Endothelial cell of umbilical vein (primary cell): ENCODE data around the gene SLC6A19. TPM values are rescaled to one million over a fixed set of nuclear protein-coding genes. Genes with fewer than 3 reads are reported as not detected.

Source experiments
- BruUV-seq: library from RNA; stranded (reverse); fragments of 400-500 nt; replicated peaks from 2 replicates; lab custom pipeline; 2021; lab: Mats Ljungman, UMichigan
- CTCF ChIA-PET: fragments of 300-600, 350-600 bp; sonication (Branson Sonifier 250); formaldehyde crosslinking; loops from one replicate; lab custom pipeline; 2021; ENCODE audit warnings: antibody characterized with exemption, inconsistent platforms; lab: Charles Lee
- POLR2A ChIA-PET: fragments of 300-600, 350-600 bp; sonication (Branson Sonifier 250); formaldehyde crosslinking; loops from one replicate; lab custom pipeline; 2021; ENCODE audit warnings: antibody characterized with exemption, inconsistent platforms; lab: Charles Lee
- DNase-seq: peaks from one replicate; pipeline ENCODE4 v3.0.0-alpha.2; 2011; ENCODE audit warnings: low read depth, low spot score
- FAIRE-seq: peaks from 2 replicates; lab custom pipeline; 2011; peaks lifted over from hg19 to GRCh38; lab: Jason Lieb, UNC
- H2AFZ ChIP-seq: 2 replicates; pipeline ENCODE4 v1.6.0; 2012; ENCODE audit warnings: low read depth, low read length, control low read depth, inconsistent platforms
- H3K27ac ChIP-seq: 2 replicates; pipeline ENCODE4 v1.5.1; 2011; ENCODE audit warnings: low read depth, mild to moderate bottlenecking, control low read depth, low read length, moderate library complexity; ENCODE audit not compliant: insufficient read depth
- H3K27me3 ChIP-seq, 2 experiments: 2 replicates each; pipeline versions ENCODE4 v1.6.0 to v1.6.1; 2011; ENCODE audit warnings: low read length in 2 of 2, mixed read lengths in 1 of 2; ENCODE audit not compliant: control insufficient read depth in 2 of 2, insufficient read depth in 2 of 2
- H3K36me3 ChIP-seq, 2 experiments: 2 replicates in 1 of 2; 3 replicates in 1 of 2; pipeline ENCODE4 v1.5.1; 2011; ENCODE audit warnings: low read length in 2 of 2, mild to moderate bottlenecking in 1 of 2, moderate library complexity in 1 of 2; ENCODE audit not compliant: control insufficient read depth in 2 of 2, insufficient read depth in 2 of 2; ENCODE audit errors: extremely low read depth in 1 of 2
- H3K4me1 ChIP-seq: 3 replicates; pipeline ENCODE4 v1.5.1; 2011; ENCODE audit warnings: mild to moderate bottlenecking, low read length; ENCODE audit not compliant: control insufficient read depth, insufficient read depth; ENCODE audit errors: extremely low read depth
- H3K4me2 ChIP-seq: 2 replicates; pipeline ENCODE4 v1.6.1; 2011; ENCODE audit warnings: low read length, control low read depth, mixed read lengths; ENCODE audit not compliant: insufficient read depth
- H3K4me3 ChIP-seq, 3 experiments: fragments of 200-600 bp in 1 of 3; sonication (generic), shearing (Covaris generic) in 1 of 3; replicated peaks in 1 of 3; 2 replicates each; pipeline ENCODE4 v1.5.1; 2011 to 2016; ENCODE audit warnings: control low read depth in 3 of 3, low read length in 3 of 3, mild to moderate bottlenecking in 2 of 3, inconsistent platforms in 1 of 3, low read depth in 1 of 3, moderate library complexity in 1 of 3; ENCODE audit not compliant: insufficient read depth in 1 of 3
- H3K79me2 ChIP-seq: 2 replicates; pipeline ENCODE4 v1.6.0; 2012; ENCODE audit warnings: low read length, inconsistent platforms; ENCODE audit not compliant: control insufficient read depth, insufficient read depth
- H3K9ac ChIP-seq: replicated peaks from 2 replicates; pipeline ENCODE3; 2011; ENCODE audit warnings: low read length, control low read depth; ENCODE audit not compliant: insufficient read depth; ENCODE audit errors: extremely low read depth
- H3K9me1 ChIP-seq: replicated peaks from 3 replicates; pipeline ENCODE4 v1.6.0; 2011; ENCODE audit warnings: mild to moderate bottlenecking, low read length; ENCODE audit not compliant: control insufficient read depth, insufficient read depth; ENCODE audit errors: extremely low read depth
- H3K9me3 ChIP-seq: replicated peaks from 2 replicates; pipeline ENCODE4 v1.5.1; 2012; ENCODE audit warnings: low read length, inconsistent platforms; ENCODE audit not compliant: control insufficient read depth, insufficient read depth
- H4K20me1 ChIP-seq: replicated peaks from 2 replicates; pipeline ENCODE3; 2011; ENCODE audit warnings: mild to moderate bottlenecking, low read length; ENCODE audit not compliant: control insufficient read depth, insufficient read depth; ENCODE audit errors: extremely low read depth
- CTCF ChIP-seq, 2 donors: IDR thresholded peaks; 1 replicate in 1 of 2; 2 replicates in 1 of 2; pipeline ENCODE4 v1.5.1; 2011; ENCODE audit warnings: low read length in 2 of 2, mild to moderate bottlenecking in 2 of 2, moderate library complexity in 2 of 2, control low read depth in 1 of 2, inconsistent platforms in 1 of 2, low read depth in 1 of 2; ENCODE audit not compliant: insufficient read depth in 1 of 2; ENCODE audit errors: extremely low read depth in 1 of 2
- FOS ChIP-seq: IDR thresholded peaks from 2 replicates; pipeline ENCODE4 v1.6.1; 2011; ENCODE audit warnings: mild to moderate bottlenecking, low read length, moderate library complexity, borderline replicate concordance; ENCODE audit not compliant: insufficient read depth
- JUN ChIP-seq: IDR thresholded peaks from 2 replicates; pipeline ENCODE4 v1.6.1; 2011; ENCODE audit warnings: borderline replicate concordance, low read depth; ENCODE audit not compliant: insufficient read length, insufficient read depth
- MYC ChIP-seq: IDR thresholded peaks from one replicate; pipeline ENCODE4 v1.6.1; 2011; ENCODE audit warnings: mild to moderate bottlenecking, low read depth, low read length
- POLR2AphosphoS5 ChIP-seq: IDR thresholded peaks from 2 replicates; pipeline ENCODE4 v1.6.1; 2012; ENCODE audit warnings: low read depth, mild to moderate bottlenecking, control low read depth, low read length, moderate library complexity; ENCODE audit not compliant: insufficient read depth
- dilution Hi-C: fragments of 300-500 bp; cut with MboI; formaldehyde crosslinking; loops from one replicate; pipeline ENCODE4 v1.15.0; 2019; ENCODE audit warnings: low sequenced_read_pairs; ENCODE audit not compliant: extremely low pct_ligation_motif_present
- intact Hi-C: fragments of 100-400 bp; cut with micrococcal nuclease; formaldehyde crosslinking; loops from one replicate; pipeline ENCODE4 v1.10.0; 2022
- polyA plus RNA-seq, 4 experiments: library from polyadenylated mRNA; depleted of rRNA in 3 of 4; stranded (reverse) in 3 of 4; unstranded in 1 of 4; fragments of >200 nt; gene quantifications; 2 replicates each; pipeline versions ENCODE4 v1.2.1 to v1.2.3, GENCODE V29; 2011 to 2012; ENCODE audit warnings: missing spikeins in 1 of 4
- total RNA-seq: library from RNA; stranded (reverse); gene quantifications from 2 replicates; pipeline ENCODE4 v1.2.3, GENCODE V29; 2021
- TF ChIP-seq, protein P1 (sequence below): IDR thresholded peaks from 2 replicates; pipeline ENCODE4 v1.6.1; 2011; ENCODE audit not compliant: insufficient read depth, insufficient read length

SLC6A19 gene
- total and polyA plus RNA-seq, 2 donors (not counting 3 experiments of a cell fraction or from before 2014, with no cell fraction given): not detected

DNA sequence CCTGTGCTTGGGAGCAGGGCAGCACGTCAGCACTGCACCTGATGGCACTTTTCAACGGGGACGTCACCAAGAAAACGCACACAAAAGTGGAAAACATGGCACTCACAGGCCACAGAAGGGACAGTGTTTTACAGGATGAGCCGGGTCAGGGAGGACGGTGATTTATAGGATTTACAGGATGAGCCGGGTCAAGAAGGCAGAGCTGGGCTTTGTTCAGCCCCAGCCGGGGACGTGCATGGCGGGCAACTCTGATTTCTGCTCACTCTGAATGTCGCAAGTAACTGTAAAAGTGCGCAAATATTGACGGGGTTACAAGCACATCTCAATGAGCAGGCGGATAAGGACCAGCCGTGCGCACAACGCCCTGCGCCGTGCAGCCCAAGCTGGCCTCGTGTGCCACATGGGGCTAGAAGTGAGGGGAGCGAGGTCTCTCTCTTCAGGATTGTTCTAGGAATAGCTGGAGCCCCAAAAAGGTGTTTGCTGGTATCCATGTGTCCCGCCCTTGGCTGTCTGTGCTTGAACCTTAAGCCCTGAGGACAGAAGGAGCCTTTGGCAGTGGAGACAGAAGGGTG is 40.2 kb downstream of the SLC6A19 start:
- Histone ChIP-seq H3K79me2 (no peaks in the 10 kb centered on the region), H3K9me3 (no peaks in the 10 kb centered on the region), H3K4me3 (no peak overlapping the region), H3K36me3 (no peaks in the 10 kb centered on the region), H3K4me1 (no peaks in the 10 kb centered on the region), H3K4me2 (no peak overlapping the region), H2AFZ (no peak overlapping the region), H3K9me1 (no peaks in the 10 kb centered on the region), H3K27ac (no peak overlapping the region), H3K27me3 (peaks cover 0 to 3% of the 10 kb centered on the region in 2 experiments), H3K9ac (no peak overlapping the region), H4K20me1 (no peaks in the 10 kb centered on the region)
- intact Hi-C loops (no loop called here), dilution Hi-C loops (no loop called here)
- ChIA-PET CTCF (no interaction called here), POLR2A (no interaction called here)
- no TSS peak for BruUV-seq
- no peak for FAIRE-seq
- TF ChIP-seq CTCF (IDR thresholded peaks at IDR 0.05; ENCODE audit: extremely low read depth in 1 of 2, insufficient read depth in 1 of 2, low read depth in 1 of 2, low read length in 2 of 2): no peak
- TF ChIP-seq POLR2AphosphoS5: no peak
- TF ChIP-seq JUN: no peak
- TF ChIP-seq MYC: no peak
- TF ChIP-seq, protein P1, sequence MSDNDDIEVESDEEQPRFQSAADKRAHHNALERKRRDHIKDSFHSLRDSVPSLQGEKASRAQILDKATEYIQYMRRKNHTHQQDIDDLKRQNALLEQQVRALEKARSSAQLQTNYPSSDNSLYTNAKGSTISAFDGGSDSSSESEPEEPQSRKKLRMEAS: no peak
- no peak for TF ChIP-seq FOS
- no peak for DNase-seq
